Astrocyte of the hippocampus (primary cell): ENCODE measurements around the gene LILRB3.
"Not testable (repeated sequence)": the region's sequence is repeated elsewhere in the genome, so short reads cannot be mapped to it uniquely, and the experiment has no call there.

Experiments
- DNase-seq: peaks from one replicate; pipeline ENCODE4 v3.0.0; 2011; ENCODE audit warnings: low read depth, low spot score

Gene LILRB3

GRCh38 chr19:54242646-54243045 is 19.8 kb upstream of the LILRB3 start, which contains the start of gene LILRA6:
Gene LILRA6 (minus strand): TSS chr19:54242790.
- not testable (repeated sequence) for DNase-seq

GRCh38 chr19:54242234-54242633 is 19.4 kb upstream of the LILRB3 start:
- not testable (repeated sequence) for DNase-seq

- DNase-seq, result not testable (repeated sequence)
Measured at GRCh38 chr19:54240372-54241336, 17.8 kb upstream of the LILRB3 start.

GRCh38 chr19:54239491-54240371 is 16.9 kb upstream of the LILRB3 start:
- DNase-seq, result not testable (repeated sequence)

GRCh38 chr19:54233941-54234340 is 11.1 kb upstream of the LILRB3 start:
- DNase-seq, result no peak

- DNase-seq, result peak; percentile 87
Measured at GRCh38 chr19:54231077-54231931, 8.5 kb upstream of the LILRB3 start.

- no peak for DNase-seq
Measured at GRCh38 chr19:54230031-54230430, 7.2 kb upstream of the LILRB3 start.

- no peak for DNase-seq
Measured at GRCh38 chr19:54229146-54229545, 6.3 kb upstream of the LILRB3 start.

GRCh38 chr19:54224619-54225018 is 1.8 kb upstream of the LILRB3 start:
- DNase-seq, result not testable (repeated sequence)

GRCh38 chr19:54223937-54224281 is 1.1 kb upstream of the LILRB3 start:
- not testable (repeated sequence) for DNase-seq

GRCh38 chr19:54223277-54223936 is 600 bp upstream of the LILRB3 start:
- peak; percentile 28 for DNase-seq

- not testable (repeated sequence) for DNase-seq
Measured at GRCh38 chr19:54221947-54222346, 860 bp downstream of the LILRB3 start.

GRCh38 chr19:54219702-54220101 is 3.1 kb downstream of the LILRB3 start:
- not testable (repeated sequence) for DNase-seq

GRCh38 chr19:54218960-54219661 is 3.7 kb downstream of the LILRB3 start:
- DNase-seq, result no peak

- no peak for DNase-seq
Measured at GRCh38 chr19:54218259-54218658, 4.5 kb downstream of the LILRB3 start.

- DNase-seq, result not testable (repeated sequence)
Measured at GRCh38 chr19:54217517-54218247, 5.1 kb downstream of the LILRB3 start.

- no peak for DNase-seq
Measured at GRCh38 chr19:54216869-54217268, 5.9 kb downstream of the LILRB3 start.

- DNase-seq, result not testable (repeated sequence)
Measured at GRCh38 chr19:54214734-54215133, 8.1 kb downstream of the LILRB3 start.

- not testable (repeated sequence) for DNase-seq
Measured at GRCh38 chr19:54214217-54214616, 8.6 kb downstream of the LILRB3 start.
